T-helper 2 cell treated with Interferon-gamma antibody and Interleukin-4, amounts not matched to agents 100 ng/mL and 5 ng/mL, for 36 hours (primary cell): Measurements from ENCODE around the gene RCN2. TPM values are rescaled to one million over a fixed set of nuclear protein-coding genes. Genes with fewer than 3 reads are reported as not detected.
"Not testable (repeated sequence)": the region's sequence is repeated elsewhere in the genome, so short reads cannot be mapped to it uniquely, and the experiment has no call there.

ENCODE experiments used
- intact Hi-C: fragments of 100-400 bp; cut with micrococcal nuclease; formaldehyde crosslinking; loops from one replicate; pipeline ENCODE4 v1.15.1; 2023
- total RNA-seq: library from RNA; stranded (reverse); gene quantifications from 2 replicates; pipeline ENCODE4 v1.2.3, GENCODE V29; 2022

Gene RCN2, protein sequence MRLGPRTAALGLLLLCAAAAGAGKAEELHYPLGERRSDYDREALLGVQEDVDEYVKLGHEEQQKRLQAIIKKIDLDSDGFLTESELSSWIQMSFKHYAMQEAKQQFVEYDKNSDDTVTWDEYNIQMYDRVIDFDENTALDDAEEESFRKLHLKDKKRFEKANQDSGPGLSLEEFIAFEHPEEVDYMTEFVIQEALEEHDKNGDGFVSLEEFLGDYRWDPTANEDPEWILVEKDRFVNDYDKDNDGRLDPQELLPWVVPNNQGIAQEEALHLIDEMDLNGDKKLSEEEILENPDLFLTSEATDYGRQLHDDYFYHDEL
- total RNA-seq, result 27.3 and 28.2 TPM in 2 replicates

DNA sequence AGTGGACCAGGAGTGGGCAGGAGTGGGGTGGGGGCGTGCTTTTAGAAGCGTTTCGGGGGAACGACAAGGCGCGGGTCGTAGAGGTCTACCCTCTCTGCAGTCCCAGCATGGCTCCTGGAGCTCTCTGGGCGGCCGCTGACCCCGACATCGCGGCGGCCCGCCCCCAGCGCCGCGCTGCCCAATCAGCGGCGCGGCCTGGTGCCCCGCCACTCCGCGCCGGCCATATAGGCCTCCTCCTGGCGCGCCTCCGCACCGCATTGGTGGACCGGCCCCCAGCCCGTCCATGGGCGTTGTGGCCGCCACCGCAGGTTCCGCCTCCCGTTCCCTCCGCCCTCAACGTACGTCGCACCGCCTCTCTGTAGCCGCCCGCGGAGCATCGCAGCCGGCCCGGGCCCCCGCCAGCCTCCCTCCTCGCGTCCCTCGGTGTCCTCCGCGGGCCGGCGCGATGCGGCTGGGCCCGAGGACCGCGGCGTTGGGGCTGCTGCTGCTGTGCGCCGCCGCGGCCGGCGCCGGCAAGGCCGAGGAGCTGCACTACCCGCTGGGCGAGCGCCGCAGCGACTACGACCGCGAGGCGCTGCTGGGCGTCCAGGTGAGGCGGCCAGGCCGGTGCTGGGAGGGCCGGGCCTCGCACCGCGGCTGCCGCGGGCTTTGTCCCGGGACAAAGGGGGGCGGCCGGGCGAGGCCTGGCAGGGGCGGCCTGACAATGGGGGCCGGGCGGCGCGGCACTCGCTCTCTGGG, at the start of gene RCN2:
RCN2 (plus strand) TSS at position 353 of the 738 bp plus-strand sequence; CDS start at position 446, 93 bp downstream.
- intact Hi-C loops, result loop anchor here (1.0 to 5.0 kb wide), 4 partner anchors 26 to 139 kb away; partner anchors contain the start of genes PSTPIP1, SCAPER and TSPAN3

DNA sequence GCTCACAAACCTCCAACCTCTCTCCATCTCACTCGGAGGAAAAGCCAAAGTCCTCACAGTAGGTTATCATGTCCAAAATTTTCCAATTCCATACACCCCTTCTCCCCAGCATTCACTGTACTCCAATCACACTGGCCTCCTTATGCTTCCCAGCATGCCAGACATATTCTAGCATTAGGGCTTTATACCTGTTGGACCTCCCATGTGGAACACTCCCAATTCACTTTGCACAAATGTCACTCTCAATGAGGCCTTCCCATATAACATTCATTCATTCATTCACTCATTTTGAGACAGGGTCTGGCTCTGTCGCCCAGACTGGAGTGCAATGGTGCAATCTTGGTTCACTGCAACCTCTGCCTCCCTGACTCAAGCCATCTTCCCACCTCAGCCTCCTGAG, 46.3 kb upstream of the RCN2 start:
- intact Hi-C loops, result no loop called here

DNA sequence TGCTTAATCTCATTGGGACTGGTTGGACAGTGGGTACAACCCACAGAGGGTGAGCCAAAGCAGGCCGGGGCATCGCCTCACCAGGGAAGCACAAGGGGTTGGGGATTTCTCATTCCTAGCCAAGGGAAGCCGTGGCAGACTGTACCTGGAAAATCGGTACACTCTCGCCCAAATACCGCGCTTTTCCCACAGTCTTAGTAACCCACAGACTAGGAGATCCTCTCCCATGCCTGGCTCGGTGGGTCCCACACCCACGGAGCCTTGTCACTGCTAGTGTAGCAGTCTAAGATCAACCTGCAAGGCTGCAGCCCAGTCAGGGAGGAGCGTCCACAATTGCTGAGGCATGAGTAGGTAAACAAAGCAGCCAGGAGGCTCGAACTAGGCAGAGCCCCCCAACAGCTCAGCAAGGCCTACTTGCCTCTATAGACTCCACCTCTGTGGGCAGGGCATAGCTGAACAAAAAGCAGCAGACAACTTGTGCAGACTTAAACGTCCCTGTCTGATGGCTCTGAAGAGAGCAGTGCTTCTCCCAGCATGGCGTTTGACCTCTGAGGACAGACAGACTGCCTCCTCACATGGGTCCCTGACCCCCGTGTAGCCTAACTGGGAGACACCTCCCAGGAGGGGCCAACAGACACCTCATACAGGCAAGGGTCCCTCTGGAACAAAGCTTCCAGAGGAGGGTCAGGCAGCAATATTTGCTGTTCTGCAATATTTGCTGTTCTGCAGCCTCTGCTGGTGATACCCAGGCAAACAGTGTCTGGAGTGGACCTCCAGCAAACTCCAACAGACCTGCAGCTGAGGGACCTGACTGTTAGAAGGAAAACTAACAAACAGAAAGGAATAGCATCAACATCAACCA, 44.0 kb upstream of the RCN2 start:
- intact Hi-C loops, result not testable (repeated sequence)

DNA sequence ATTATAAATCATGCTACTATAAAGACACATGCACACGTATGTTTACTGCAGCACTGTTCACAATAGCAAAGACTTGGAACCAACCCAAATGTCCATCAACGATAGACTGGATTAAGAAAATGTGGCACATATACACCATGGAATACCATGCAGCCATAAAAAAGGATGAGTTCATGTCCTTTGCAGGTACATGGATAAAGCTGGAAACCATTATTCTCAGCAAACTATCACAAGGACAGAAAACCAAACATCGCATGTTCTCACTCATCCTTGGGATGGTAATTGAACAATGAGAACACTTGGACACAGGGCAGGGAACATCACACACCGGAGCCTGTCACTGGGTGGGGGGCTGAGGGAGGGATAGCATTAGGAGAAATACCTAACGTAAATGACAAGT, 38.7 kb upstream of the RCN2 start:
- intact Hi-C loops, result not testable (repeated sequence)

DNA sequence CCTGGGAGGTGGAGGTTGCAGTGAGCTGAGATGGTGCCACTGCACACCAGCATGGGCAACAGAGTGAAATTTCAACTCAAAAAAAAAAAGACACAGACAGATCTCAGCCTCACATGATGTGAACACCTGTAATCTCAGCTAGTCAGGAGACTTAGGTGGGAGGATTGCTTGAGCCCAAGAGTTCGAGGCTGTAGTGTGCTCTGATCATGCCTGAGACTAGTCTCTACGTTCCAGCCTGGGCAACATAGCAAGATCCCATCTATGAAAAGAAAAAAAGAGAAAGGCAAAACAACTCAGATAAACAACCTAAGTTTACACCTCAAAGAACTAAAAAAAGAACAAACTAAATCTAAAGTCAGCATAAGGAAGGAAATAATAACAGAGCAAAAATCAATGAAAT, 37.4 kb upstream of the RCN2 start:
- intact Hi-C loops, result no loop called here

DNA sequence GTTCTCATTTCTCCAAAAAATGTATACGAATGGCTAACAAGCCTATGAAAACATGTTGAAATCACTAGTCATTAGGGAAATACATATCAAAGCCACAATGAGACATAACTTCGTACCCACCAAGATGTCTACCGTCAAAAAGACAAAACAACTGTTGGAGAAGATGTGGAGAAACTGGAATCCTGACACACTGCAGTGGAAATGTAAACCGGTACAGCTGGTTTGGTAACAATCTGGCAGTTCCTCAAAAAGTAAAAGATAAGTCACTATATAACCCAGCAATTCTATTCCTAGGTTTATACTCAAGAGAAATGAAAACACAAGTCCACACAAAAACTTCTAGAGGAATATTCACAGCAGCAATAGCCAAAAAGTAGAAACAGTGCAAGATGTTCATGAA, 33.4 kb upstream of the RCN2 start:
- intact Hi-C loops, result no loop called here

DNA sequence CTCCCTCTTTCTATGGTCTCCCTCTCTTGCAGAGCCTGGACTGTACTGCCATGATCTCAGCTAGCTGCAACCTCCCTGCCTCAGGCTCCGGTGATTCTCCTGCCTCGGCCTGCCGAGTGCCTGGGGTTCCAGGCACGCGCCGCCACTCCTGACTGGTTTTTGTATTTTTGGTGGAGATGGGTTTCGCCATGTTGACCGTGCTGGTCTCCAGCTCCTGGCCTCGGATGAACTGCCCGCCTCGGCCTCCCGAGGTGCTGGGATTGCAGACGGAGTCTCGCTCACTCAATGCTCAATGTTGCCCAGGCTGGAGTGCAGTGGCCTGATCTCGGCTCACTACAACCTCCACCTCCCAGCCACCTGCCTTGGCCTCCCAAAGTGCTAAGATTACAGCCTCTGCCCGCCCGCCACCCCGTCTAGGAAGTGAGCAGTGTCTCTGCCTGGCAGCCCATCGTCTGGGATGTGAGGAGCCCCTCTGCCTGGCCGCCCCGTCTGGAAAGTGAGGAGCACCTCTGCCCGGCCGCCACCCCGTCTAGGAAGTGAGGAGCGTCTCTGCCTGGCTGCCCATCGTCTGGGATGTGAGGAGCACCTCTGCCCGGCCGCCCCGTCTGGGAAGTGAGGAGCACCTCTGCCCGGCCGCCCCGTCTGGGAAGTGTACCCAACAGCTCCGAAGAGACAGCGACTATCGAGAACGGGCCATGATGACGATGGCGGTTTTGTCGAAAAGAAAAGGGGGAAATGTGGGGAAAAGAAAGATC, 32.2 kb upstream of the RCN2 start:
- intact Hi-C loops, result not testable (repeated sequence)

DNA sequence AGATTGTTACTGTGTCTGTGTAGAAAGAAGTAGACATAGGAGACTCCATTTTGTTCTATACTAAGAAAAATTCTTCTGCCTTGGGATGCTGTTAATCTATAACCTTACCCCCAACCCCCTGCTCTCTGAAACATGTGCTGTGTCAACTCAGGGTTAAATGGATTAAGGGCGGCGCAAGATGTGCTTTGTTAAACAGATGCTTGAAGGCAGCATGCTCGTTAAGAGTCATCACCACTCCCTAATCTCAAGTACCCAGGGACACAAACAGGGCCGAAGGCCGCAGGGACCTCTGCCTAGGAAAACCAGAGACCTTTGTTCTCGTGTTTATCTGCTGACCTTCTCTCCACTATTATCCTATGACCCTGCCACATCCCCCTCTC, 31.6 kb upstream of the RCN2 start:
- intact Hi-C loops, result not testable (repeated sequence)

DNA sequence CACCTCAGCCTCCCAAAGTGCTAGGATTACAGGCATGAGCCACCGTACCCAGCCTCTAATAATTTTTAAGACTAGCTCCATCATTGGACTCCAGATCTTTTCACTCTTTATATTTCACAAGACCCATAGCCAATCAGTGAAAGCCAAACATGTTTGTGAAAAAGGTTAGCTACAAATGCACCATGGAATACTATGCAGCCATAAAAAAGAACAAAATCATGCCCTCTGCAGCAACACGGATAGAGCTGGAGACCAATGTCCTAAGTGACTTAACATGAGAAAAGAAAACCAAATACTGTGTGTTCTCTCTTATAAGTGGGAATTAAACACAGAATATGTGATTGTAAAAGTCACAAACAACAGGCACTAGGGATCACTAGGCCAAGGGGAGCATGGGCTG, 29.6 kb upstream of the RCN2 start:
- intact Hi-C loops, result no loop called here

DNA sequence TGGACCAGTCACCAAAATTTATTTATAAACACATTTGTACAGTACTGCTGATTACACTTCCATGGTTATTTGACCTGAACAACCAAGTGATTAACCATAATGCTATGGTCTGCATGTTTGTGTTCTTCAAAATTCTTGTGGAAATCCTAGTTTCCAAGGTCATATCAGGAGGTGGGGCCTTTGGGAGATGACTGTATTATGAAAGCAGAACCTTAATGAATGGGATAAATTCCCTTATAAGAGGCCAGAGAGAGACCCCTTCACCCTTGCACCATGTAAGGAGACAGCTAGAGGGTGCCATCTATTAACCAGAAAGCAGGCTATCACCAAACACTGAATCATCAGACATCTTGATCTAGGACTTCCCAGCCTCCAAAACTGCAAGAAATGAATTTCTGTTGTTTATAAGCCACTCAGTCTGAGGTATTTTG, 28.3 kb upstream of the RCN2 start:
- intact Hi-C loops, result no loop called here

DNA sequence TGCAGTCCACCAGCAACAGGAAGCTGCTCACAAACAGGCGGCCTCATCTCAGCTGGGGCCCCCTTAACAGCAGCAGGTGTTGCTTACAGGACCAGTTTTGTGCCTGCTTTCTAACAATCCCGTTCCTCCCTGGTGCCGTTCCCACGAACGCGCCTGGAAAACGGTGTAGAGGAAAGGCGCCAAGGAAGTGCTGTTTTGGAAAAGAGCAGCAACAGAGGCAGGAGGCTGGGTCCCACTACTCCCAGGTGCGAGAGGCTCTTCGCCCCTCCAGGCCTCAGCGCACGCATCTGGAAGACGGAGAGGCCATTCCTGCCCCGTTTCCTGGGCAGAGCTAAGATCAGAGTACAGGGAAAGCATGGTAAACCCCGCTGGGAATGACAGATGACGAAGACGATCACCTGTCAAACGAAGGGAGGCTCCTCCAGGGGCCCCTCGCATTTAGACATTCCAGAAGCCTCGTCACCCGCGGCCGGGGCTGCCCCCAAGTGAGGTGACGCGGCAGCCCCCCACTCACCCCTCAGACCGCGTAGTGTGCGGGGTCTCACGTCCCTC, 27.0 kb upstream of the RCN2 start:
- intact Hi-C loops, result loop anchor here (1.0 to 5.0 kb wide), 3 partner anchors 27 to 1452 kb away; partner anchors contain the start of genes HMG20A, PEAK1, RCN2 and SIN3A

DNA sequence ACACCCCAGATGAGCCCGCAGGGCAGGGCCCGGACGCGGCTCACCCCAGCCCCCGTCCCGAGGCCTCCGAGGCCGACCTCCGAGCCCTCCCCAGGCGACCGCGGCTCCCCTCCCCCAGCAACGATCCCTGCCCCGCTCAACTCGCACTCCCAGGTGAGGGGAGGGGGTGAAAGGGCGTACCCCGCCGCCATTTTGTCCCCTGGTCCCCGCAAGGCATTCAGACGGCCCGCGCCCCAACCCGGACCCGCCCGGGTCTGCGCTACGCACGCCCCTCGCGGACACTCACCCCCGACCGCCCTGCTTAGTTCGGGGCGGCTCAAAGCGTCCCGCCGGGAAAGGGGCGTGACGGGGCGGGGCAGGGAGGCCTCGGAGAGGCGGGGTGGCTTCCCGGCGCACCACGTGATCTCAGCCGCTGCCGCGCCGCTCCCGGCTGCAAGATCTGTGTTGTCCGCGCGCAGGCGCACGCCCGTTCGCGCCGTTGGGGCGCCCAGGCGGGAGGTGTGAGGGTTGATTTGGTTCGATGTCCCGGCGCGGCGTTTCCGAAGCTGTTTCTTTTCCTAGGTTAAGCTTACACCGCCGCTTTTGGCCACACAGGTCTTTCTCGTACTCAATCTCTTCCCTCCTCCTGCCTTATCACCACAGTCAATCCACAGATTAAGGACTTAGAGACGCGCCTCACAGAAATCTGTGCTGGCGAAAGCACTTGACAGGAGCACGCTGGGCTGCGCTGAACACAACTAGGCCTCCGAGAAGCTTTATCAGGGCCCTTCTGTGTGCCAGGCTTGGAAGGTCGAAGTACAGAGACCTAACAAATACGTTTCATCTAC, 26.3 kb upstream of the RCN2 start, which contains the start of gene SCAPER:
SCAPER (minus strand) TSS at position 328 of the 827 bp plus-strand sequence. CDS start 21,523 bp downstream, outside the sequence.
- intact Hi-C loops, result loop anchor here (1.0 to 5.0 kb wide), 3 partner anchors 26 to 1453 kb away; partner anchors contain the start of genes HMG20A, PEAK1, RCN2 and SIN3A

DNA sequence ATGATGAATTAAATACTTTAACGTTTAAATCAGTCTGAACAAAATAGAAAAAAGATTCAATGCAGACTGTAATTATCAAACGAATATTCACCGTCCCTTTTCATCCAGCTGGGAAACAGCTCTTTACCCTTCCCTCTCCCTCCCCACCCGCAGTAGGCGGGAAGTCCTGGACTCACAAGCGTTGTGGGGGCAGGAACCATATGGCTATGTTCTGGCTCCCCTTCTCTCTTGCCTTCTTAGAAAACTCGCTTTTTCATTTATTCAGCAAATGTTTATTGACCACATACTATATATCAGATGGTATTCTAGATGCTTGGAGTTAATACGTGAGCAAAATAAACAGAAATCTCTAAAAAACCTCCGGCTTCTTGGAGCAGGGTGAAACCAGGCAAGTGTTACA, 25.7 kb upstream of the RCN2 start:
- intact Hi-C loops, result loop anchor here (1.0 to 5.0 kb wide), 3 partner anchors 25 to 1454 kb away; partner anchors contain the start of genes HMG20A, PEAK1, RCN2 and SIN3A

DNA sequence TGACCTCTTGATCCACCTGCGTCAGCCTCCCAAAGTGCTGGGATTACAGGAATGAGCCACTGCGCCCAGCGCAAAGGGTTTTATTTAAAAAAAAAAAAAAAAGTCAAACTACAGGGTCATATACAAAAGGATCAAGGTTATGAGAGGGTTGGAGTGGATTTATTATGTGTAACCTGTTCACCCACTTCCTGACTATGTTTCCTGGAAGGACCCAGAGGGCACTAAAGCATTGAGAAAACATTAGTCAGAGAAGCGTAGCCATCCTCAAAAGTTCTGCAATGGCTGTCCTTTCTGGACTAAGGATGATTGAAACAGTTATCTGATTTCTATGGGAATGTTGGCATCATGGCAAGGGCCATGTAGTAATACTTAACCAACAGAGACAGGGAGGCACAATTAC, 19.1 kb upstream of the RCN2 start:
- intact Hi-C loops, result no loop called here

DNA sequence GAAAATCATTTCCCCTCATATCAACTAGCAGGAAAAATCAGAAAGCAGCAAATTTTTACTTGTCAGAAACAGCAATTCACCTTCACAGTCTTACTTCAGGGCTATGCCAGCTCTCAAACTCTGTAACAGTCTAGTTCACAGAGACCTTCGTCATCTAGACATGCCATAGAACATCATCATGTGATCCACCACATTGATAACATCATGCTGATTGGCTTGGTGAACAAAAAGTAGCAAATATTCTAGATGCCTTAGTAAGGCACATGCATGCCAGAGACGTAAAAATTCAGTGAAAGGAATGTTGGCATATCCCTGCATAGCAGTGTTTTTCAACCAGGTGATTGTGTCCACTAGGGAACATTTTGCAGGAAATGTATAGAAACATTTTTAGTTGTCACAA, 17.8 kb upstream of the RCN2 start:
- intact Hi-C loops, result no loop called here

DNA sequence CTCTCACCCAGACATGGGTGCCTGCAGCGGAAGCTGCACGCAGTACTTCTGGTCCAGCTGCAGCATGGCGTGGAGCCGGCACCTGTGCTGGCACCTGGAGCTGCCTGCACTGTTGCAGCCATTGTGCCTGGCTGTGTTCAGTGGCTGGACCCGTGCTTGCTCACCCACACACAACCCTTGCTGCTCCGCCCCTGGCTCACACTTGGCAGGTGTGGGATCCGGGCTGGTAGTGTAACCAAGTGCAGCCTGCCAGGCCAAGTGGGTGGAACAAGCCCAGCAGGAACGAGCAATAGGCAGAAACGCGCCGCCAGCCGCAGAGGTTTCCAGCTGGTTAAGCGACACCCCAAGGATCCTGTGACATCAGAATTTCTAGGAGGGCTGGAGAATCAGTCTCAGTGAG, 15.2 kb upstream of the RCN2 start:
- intact Hi-C loops, result no loop called here

DNA sequence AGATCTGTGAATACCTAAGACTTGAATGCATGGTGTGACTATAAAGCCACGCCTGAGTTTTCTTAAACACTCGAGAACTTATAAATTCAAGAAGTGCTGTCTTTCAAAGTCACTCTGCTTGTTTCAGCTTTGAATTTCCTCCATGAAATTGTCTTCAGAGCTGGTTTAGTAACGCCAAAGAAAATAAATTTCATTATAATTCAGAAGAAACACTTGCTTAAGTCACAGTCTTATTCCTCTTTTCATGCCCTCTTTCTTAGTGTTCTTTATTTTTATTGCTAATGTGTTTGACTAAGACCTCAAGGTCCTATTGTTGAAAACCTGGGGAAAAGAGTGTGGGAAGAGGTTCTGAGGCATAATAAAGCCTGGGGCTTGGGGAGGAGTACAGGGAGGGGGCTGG, 3.3 kb upstream of the RCN2 start:
- intact Hi-C loops, result no loop called here

DNA sequence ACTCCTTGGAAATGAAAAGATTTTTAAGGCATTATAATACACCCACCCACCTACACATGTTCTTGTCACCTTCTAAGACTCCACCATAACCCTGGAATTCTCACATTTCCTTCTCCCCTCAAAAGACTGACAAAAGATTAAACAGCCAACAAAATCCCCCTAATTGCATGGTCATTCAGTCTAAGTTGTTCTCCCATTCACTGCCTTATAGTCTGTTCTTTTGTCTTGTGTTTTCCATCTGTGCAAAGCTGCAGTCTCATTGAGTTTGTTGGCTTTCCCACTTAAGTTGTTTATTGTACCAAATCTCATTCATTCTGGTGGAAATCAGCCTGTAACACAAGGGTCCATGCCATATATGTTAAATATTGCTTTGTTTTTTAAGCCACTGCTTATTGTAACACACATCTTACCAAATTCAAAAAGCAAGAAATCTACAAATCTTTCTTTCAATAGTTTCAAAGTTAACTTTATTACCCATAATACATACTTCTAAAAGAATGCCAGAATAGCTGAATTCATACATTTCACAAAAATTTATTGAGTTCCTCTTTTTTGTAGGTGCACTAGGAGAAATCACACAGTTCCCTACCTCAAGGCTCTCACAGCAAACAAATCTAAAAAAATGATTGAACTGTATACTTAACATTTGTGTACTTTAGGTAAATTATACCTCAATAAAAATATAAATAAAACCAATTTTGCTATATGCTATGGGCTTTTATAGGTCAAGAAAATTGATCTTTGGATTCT, 2.4 kb upstream of the RCN2 start:
- intact Hi-C loops, result no loop called here
